OCI-LY3 (cell line): ENCODE measurements around the gene CPT1C.

ENCODE experiments used
- H2AFZ ChIP-seq: fragments of 200-600, 300-600 bp; shearing (Covaris generic); 2 replicates; pipeline ENCODE4 v1.6.0; 2014; ENCODE audit warnings: antibody characterized with exemption, low read depth, low read length
- H3K27ac ChIP-seq: fragments of 200-600, 300-600 bp; sonication (generic); 2 replicates; pipeline ENCODE4 v1.5.1; 2014; ENCODE audit warnings: mild to moderate bottlenecking, low read length, moderate library complexity, mixed read lengths
- H3K27me3 ChIP-seq: fragments of 200-600, 300-600 bp; sonication (generic); 2 replicates; pipeline ENCODE4 v1.6.1; 2014; ENCODE audit warnings: low read depth, low read length, mixed read lengths
- H3K36me3 ChIP-seq: fragments of 200-600, 300-600 bp; sonication (generic); replicated peaks from 2 replicates; pipeline ENCODE3; 2014; ENCODE audit warnings: low read depth, low read length, mixed read lengths
- H3K4me1 ChIP-seq: fragments of 300-600, 200-600 bp; sonication (generic); 2 replicates; pipeline ENCODE4 v1.6.1; 2014; ENCODE audit warnings: low read length, mixed read lengths
- H3K4me2 ChIP-seq: fragments of 200-600, 300-600 bp; sonication (generic); 2 replicates; pipeline ENCODE4 v1.6.1; 2014; ENCODE audit warnings: low read length, mixed read lengths
- H3K4me3 ChIP-seq: fragments of 300-600, 200-600 bp; sonication (generic); 2 replicates; pipeline ENCODE4 v1.5.1; 2014; ENCODE audit warnings: antibody characterized with exemption, mild to moderate bottlenecking, low read length, moderate library complexity
- H3K79me2 ChIP-seq: fragments of 300-600, 200-600 bp; shearing (Covaris generic); 2 replicates; pipeline ENCODE4 v1.6.1; 2014; ENCODE audit warnings: mild to moderate bottlenecking, low read length, mixed read lengths
- H3K9ac ChIP-seq: fragments of 300-600, 200-600 bp; shearing (Covaris generic); 2 replicates; pipeline ENCODE4 v1.6.0; 2014; ENCODE audit warnings: mild to moderate bottlenecking, low read length, moderate library complexity
- H3K9me3 ChIP-seq: fragments of 200-600, 300-600 bp; shearing (Covaris generic); 2 replicates; pipeline ENCODE4 v1.6.1; 2014; ENCODE audit warnings: low read length, mixed read lengths; ENCODE audit not compliant: insufficient read depth
- H4K20me1 ChIP-seq: fragments of 200-600, 300-600 bp; sonication (generic); 2 replicates; pipeline ENCODE4 v1.6.1; 2016; ENCODE audit warnings: low read length, mixed read lengths; ENCODE audit not compliant: insufficient read depth
- EZH2phosphoT487 ChIP-seq: fragments of 200-600 bp; shearing (Covaris generic); IDR thresholded peaks from 2 replicates; pipeline ENCODE4 v1.6.1; 2018; ENCODE audit warnings: antibody characterized with exemption, mixed run types, low read depth
- TF ChIP-seq, protein P1 (sequence below): fragments of 200-600, 300-600 bp; sonication (generic); IDR thresholded peaks from 2 replicates; pipeline ENCODE4 v1.5.1; 2014; ENCODE audit warnings: antibody characterized with exemption, low read length, low read depth

The CPT1C gene

GRCh38 chr19:49739933-49740332, 49.0 kb downstream of the CPT1C start:
- no peak for TF ChIP-seq EZH2phosphoT487
- TF ChIP-seq, protein P1, sequence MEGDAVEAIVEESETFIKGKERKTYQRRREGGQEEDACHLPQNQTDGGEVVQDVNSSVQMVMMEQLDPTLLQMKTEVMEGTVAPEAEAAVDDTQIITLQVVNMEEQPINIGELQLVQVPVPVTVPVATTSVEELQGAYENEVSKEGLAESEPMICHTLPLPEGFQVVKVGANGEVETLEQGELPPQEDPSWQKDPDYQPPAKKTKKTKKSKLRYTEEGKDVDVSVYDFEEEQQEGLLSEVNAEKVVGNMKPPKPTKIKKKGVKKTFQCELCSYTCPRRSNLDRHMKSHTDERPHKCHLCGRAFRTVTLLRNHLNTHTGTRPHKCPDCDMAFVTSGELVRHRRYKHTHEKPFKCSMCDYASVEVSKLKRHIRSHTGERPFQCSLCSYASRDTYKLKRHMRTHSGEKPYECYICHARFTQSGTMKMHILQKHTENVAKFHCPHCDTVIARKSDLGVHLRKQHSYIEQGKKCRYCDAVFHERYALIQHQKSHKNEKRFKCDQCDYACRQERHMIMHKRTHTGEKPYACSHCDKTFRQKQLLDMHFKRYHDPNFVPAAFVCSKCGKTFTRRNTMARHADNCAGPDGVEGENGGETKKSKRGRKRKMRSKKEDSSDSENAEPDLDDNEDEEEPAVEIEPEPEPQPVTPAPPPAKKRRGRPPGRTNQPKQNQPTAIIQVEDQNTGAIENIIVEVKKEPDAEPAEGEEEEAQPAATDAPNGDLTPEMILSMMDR = no peak
- H2AFZ ChIP-seq = no peak overlapping the region

GRCh38 chr19:49741210-49741844, 50.4 kb downstream of the CPT1C start:
- Histone ChIP-seq H3K4me1 (peaks cover 4% of the 10 kb centered on the region), H4K20me1 (no peaks in the 10 kb centered on the region), H3K4me3 (no peak overlapping the region), H3K27ac (no peak overlapping the region), H3K4me2 (no peak overlapping the region), H3K9me3 (no peaks in the 10 kb centered on the region), H3K9ac (no peak overlapping the region), H3K36me3 (no peaks in the 10 kb centered on the region), H2AFZ (no peak overlapping the region), H3K79me2 (no peaks in the 10 kb centered on the region), H3K27me3 (no peaks in the 10 kb centered on the region)
- TF ChIP-seq, protein P1 = no peak
- TF ChIP-seq EZH2phosphoT487 = no peak

More at GRCh38 chr19:49739933-49740332, 49.0 kb downstream of the CPT1C start:
- no peaks in the 10 kb centered on the region for H4K20me1 ChIP-seq
- no peaks in the 10 kb centered on the region for H3K9me3 ChIP-seq
- H3K27ac ChIP-seq = no peak overlapping the region
- H3K79me2 ChIP-seq = no peaks in the 10 kb centered on the region
- no peaks in the 10 kb centered on the region for H3K27me3 ChIP-seq
- H3K36me3 ChIP-seq = no peaks in the 10 kb centered on the region
- H3K4me1 ChIP-seq = peaks cover 4% of the 10 kb centered on the region
- no peak overlapping the region for H3K4me2 ChIP-seq
- H3K4me3 ChIP-seq = no peak overlapping the region
- no peak overlapping the region for H3K9ac ChIP-seq

GRCh38 chr19:49744946-49745381, 54.0 kb downstream of the CPT1C start:
- Histone ChIP-seq H4K20me1 (no peaks in the 10 kb centered on the region), H3K4me2 (no peak overlapping the region), H3K9me3 (no peaks in the 10 kb centered on the region), H3K4me1 (no peaks in the 10 kb centered on the region), H3K79me2 (no peaks in the 10 kb centered on the region), H2AFZ (no peak overlapping the region), H3K36me3 (no peaks in the 10 kb centered on the region), H3K27me3 (no peaks in the 10 kb centered on the region), H3K27ac (no peak overlapping the region), H3K9ac (no peak overlapping the region), H3K4me3 (no peak overlapping the region)
- TF ChIP-seq, protein P1 = no peak
- TF ChIP-seq EZH2phosphoT487 = no peak

DNA sequence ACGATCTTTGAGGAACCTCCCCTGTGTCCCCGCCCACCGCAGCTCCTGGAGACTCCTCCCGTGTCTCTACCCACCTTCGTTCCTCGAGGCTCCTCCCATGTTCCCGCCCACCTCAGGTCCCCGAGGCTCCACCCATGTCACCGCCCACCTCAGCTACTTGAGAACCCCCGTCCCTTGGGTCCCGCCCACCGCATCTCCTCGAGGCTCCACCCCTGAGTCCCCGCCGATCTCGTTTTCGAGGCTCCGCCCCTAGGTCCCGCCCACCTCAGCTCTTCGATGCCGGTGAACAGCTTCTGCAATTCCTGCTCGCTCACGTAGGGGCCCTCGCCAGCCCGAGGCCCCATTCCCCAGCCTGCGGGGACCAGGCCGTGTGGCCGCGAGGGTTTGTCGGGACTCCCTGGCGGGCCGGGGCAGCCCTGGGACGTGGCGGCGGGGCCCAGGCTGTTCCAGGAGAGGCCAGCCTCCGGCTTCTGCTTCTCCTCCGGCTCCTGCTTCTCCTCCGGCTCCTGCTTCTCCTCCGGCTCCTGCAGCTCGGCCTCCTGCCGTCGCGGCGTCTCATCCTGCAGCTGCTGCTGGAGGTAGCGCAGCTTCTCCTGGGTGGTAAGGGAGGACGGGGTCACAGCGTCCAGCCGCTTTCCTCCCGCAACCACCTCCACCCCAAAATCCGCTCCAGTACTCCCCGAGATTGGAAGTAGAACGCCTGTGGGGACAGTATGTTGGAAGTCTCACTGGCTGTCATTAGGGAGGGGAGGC, 55.5 kb downstream of the CPT1C start:
- TF ChIP-seq, protein P1 = no peak
- TF ChIP-seq EZH2phosphoT487 = no peak
- Histone ChIP-seq H3K27ac (no peak overlapping the region), H3K36me3 (no peaks in the 10 kb centered on the region), H3K27me3 (no peaks in the 10 kb centered on the region), H3K9me3 (no peaks in the 10 kb centered on the region), H3K4me3 (no peak overlapping the region), H4K20me1 (no peaks in the 10 kb centered on the region), H3K4me1 (no peaks in the 10 kb centered on the region), H3K4me2 (no peak overlapping the region), H3K9ac (no peak overlapping the region), H3K79me2 (no peaks in the 10 kb centered on the region), H2AFZ (no peak overlapping the region)
